ENCODE data around the gene TMEM161A.
"Not testable (repeated sequence)": the region's sequence is repeated elsewhere in the genome, so short reads cannot be mapped to it uniquely, and the experiment has no call there.

Gene TMEM161A

GRCh38 chr19:19138109-19138981 is at the start of gene TMEM161A:
TSS of gene TMEM161A (minus strand) at chr19:19138478. CDS start at chr19:19138428, 50 bp downstream.
- DNase-seq (ENCODE audit: low read depth in 2 of 2), result peak; percentile 83 to 90

- no peak for DNase-seq (ENCODE audit: low read depth in 2 of 2)
These were observed 48.5 kb upstream of the TMEM161A start for GRCh38 chr19:19186742-19187141.

- DNase-seq (ENCODE audit: low read depth in 2 of 2), result peak; percentile 24 to 37
These were observed 47.8 kb upstream of the TMEM161A start for GRCh38 chr19:19185853-19186740.

- no peak for DNase-seq (ENCODE audit: low read depth in 2 of 2)
These were observed 43.3 kb upstream of the TMEM161A start for GRCh38 chr19:19181488-19181998.

GRCh38 chr19:19179548-19180441 is 41.5 kb upstream of the TMEM161A start:
- no peak for DNase-seq (ENCODE audit: low read depth in 2 of 2)

- no peak for DNase-seq (ENCODE audit: low read depth in 2 of 2)
These were observed 38.7 kb upstream of the TMEM161A start for GRCh38 chr19:19176950-19177349.

GRCh38 chr19:19173243-19173642 is 35.0 kb upstream of the TMEM161A start:
- not testable (repeated sequence) for DNase-seq (ENCODE audit: low read depth in 2 of 2)

GRCh38 chr19:19171821-19172532 is 33.7 kb upstream of the TMEM161A start:
- DNase-seq (ENCODE audit: low read depth in 2 of 2), result no peak

GRCh38 chr19:19170873-19171672 is 32.8 kb upstream of the TMEM161A start:
- no peak for DNase-seq (ENCODE audit: low read depth in 2 of 2)

- DNase-seq (ENCODE audit: low read depth in 2 of 2), result peak; percentile 40 to 53
These were observed 32.0 kb upstream of the TMEM161A start, which contains the start of gene MEF2B for GRCh38 chr19:19170053-19170872. TSS of gene MEF2B (minus strand) at chr19:19170263. CDS start at chr19:19150735, 19,528 bp downstream.

- no peak for DNase-seq (ENCODE audit: low read depth in 2 of 2)
These were observed 31.2 kb upstream of the TMEM161A start for GRCh38 chr19:19169236-19170052.

- DNase-seq (ENCODE audit: low read depth in 2 of 2), result no peak
These were observed 29.3 kb upstream of the TMEM161A start for GRCh38 chr19:19167612-19168011.

- DNase-seq (ENCODE audit: low read depth in 2 of 2), result no peak
These were observed 27.1 kb upstream of the TMEM161A start for GRCh38 chr19:19165396-19165795.

- DNase-seq (ENCODE audit: low read depth in 2 of 2), result no peak
These were observed 24.2 kb upstream of the TMEM161A start for GRCh38 chr19:19162495-19162894.

GRCh38 chr19:19160461-19161035 is 22.3 kb upstream of the TMEM161A start:
- DNase-seq (ENCODE audit: low read depth in 2 of 2), result no peak

- DNase-seq (ENCODE audit: low read depth in 2 of 2), result no peak
These were observed 21.3 kb upstream of the TMEM161A start for GRCh38 chr19:19159534-19159933.

GRCh38 chr19:19157808-19158207 is 19.5 kb upstream of the TMEM161A start:
- DNase-seq (ENCODE audit: low read depth in 2 of 2), result no peak
